LNCAP (cell line): Measurements from ENCODE around the gene CLC.

Experiments
- CTCF ChIP-seq: fragments of 450-650 bp; IDR thresholded peaks from 2 replicates; pipeline ENCODE4 v1.5.1; 2017; ENCODE audit warnings: mild to moderate bottlenecking

CLC gene

GRCh38 chr19:39727070-39727800 lies 10.6 kb downstream of the CLC start:
- no peak for TF ChIP-seq CTCF

GRCh38 chr19:39725995-39726394 lies 11.8 kb downstream of the CLC start:
- TF ChIP-seq CTCF: no peak

GRCh38 chr19:39710333-39710890 lies 27.4 kb downstream of the CLC start:
- no peak for TF ChIP-seq CTCF

GRCh38 chr19:39709026-39709872 lies 28.6 kb downstream of the CLC start:
- TF ChIP-seq CTCF: no peak

GRCh38 chr19:39708594-39708993 lies 29.2 kb downstream of the CLC start:
- no peak for TF ChIP-seq CTCF

GRCh38 chr19:39705578-39706188 lies 32.1 kb downstream of the CLC start:
- TF ChIP-seq CTCF: no peak

GRCh38 chr19:39704181-39705044 lies 33.4 kb downstream of the CLC start, which contains the start of gene LGALS14:
TSS of gene LGALS14 (plus strand) at chr19:39704481. CDS start at chr19:39704529, 48 bp downstream.
- no peak for TF ChIP-seq CTCF
